Epithelial cell of prostate (primary cell): ENCODE data around the gene OR2V2.
"Not testable (repeated sequence)": the region's sequence is repeated elsewhere in the genome, so short reads cannot be mapped to it uniquely, and the experiment has no call there.

Source experiments
- DNase-seq: peaks from one replicate; pipeline ENCODE4 v3.0.0-alpha.2; 2011; ENCODE audit warnings: low read depth, low spot score
- H3K27ac ChIP-seq: fragments of 450-650 bp; 2 replicates; pipeline ENCODE4 v1.5.1; 2017; ENCODE audit warnings: mild to moderate bottlenecking

Gene OR2V2, protein sequence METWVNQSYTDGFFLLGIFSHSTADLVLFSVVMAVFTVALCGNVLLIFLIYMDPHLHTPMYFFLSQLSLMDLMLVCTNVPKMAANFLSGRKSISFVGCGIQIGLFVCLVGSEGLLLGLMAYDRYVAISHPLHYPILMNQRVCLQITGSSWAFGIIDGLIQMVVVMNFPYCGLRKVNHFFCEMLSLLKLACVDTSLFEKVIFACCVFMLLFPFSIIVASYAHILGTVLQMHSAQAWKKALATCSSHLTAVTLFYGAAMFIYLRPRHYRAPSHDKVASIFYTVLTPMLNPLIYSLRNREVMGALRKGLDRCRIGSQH

DNA sequence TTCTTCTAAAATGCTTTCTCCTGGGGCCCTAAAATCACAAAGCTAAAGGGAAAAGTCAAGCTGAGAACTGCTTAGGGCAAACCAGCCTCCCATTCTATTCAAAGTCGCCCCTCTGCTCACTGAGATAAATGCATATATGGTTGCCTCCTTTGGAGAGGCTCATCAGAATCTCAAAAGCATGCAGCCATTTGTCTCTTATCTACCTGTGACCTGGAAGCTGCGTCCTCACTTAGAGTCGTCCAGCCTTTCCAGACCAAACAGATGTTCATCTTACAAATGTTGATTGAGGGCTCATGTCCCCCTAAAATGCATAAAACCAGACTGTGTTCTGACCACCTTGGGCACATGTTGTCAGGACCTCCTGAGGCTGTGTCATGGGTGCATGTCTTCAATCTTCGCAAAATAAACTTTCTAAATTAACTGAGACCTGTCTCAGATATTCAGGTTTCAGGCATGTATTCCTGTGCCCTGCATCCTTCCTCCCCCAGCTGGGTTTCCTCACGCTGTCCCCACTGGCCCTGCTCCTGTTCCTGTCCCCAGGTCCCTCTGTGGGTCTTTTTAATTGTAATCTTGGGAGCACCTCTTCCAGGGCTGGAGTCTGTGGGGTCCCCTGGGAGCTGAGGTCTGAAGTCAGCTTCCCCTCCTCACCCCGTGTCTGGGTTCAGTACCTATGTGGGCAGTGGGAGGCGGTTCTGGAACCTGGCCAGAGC lies at the start of gene OR2V2:
Gene OR2V2, plus strand, starts transcription at position 660 of the 710 bp plus-strand sequence. CDS start 7,357 bp downstream, outside the sequence.
- DNase-seq, H3K27ac ChIP-seq: not testable (repeated sequence)

DNA sequence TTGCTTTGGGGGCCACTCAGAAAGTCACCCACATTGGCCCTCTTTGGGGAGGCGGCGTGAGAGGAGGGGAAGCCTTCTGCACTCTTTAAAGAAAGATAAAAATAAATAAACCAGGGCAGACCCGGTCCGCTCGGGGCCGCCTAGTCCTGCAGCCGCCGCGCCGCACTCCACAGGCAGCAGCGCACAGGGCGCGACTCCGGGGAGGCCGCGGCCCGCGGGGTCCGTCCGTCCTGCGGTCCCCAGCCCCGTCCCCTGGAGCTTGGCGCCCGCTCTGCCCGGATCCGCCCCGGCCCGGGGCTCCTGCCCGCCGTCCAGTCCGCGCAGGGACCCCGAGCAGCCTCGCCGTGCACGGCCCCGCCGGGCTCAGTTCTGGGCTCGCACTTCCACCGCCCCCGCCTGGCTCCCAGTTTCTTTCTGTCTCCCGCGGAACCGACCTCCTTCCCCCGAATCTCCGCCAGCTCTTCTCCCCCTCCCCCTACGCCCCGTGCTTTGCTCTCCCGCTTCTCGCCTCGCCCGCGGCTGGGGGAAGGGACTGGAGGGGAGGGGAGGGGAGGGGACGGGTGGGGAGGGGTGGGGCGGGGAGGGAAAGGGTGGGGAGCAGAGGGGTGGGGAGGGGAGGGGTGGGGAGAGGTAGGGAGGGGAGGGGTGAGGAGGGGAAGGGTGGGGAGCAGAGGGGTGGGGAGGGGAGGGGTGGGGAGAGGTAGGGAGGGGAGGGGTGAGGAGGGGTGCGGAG lies 49.5 kb upstream of the OR2V2 start:
- not testable (repeated sequence) for DNase-seq, H3K27ac ChIP-seq

DNA sequence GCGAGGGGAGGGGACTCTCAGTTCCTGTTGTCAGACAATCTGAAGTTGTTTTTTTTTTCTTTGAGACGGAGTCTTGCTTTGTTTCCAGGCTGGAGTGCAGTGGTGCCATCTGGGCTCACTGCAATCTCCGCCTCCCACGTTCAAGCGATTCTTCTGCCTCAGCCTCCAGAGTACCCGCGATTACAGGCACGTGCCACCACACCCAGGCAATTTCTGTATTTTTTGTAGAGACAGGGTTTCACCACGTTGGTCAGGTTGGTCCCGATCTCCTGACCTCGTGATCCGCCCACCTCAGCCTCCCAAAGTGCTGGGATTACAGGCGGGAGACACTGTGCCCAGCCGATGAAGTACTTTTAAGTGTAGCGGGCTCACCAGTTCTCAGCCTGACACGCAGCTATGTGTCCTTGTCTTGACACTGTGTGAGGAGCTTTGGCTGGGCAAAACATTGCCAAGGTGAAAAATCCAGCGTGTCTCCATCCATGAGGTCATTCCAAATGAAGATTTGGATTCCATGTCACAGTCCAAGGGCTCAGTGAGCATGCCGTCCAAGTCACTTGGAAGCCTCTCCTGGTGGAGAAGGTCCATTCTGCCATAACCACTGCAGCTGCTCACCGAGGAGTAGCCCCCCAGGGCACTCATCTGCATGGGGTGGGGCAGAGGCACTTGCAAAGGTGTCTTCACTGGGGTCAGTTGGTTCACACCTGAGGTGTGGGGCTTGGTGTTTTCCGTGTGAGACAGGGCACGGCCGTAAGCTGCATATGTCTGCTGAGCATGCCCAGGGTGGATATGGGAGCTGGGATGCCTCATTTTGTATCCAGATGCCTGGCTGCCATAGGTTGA lies 48.4 kb upstream of the OR2V2 start:
- H3K27ac ChIP-seq, result no peak overlapping the region
- no peak for DNase-seq

DNA sequence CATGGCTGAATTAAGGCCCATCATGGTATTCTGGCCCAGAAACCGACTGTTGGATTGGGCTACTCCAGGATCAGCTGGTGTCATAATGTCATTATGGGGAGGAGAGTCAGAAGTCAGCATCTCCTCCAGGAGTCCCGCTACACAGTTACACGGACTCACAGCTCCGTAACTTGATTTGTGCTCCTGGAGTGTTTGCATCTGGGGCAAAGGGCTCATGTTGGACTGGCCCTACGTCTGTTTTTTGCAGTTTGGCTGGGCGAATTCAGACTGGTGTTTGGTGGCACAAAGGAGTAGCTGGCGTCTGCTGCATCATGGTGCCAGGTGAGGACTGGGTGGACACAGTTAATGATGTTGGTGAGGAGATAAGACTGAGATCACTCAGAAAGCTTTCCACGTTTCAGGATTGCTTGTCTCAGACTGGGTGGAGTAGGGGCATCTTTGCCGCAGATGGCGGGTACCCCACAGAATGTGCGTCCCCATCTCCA lies 47.7 kb upstream of the OR2V2 start:
- H3K27ac ChIP-seq, result no peak overlapping the region
- DNase-seq, result no peak

DNA sequence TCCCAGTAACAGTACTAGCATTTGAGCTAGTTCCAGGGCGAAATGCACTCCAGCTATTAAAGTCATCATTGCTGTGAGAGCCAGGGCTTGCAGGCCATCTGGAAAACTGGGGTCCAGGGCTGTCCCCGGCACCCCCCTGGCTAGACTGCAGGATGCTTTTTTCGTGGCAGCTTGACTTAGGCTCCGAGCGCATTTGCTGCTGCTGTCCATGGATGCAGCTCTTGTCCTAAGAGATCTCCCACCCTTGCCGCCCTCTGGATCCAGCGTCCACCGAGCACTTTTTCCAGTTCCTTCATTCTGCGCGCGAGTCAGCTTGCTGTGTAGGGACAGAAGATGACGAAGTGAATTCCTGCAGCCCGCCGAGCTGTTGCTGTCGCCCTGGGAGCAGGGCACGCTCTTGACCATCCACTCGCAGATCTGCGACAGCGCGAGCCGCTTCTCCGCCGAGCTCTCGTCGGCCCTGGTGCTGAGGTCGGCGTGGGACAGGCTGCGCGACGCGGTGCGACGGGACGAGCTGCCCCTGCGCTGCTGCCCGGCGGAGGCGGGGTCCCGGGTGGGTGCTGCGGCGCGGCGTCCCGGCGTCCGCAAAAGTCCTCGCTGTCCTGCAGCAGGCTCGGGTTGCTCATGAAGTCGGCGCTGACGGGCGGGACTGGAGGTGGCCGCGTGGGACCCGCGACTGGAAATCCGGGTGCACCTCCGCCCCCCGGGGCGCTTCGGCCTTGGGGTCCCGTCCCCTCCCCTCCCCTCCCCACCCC lies 47.1 kb upstream of the OR2V2 start:
- no peak for DNase-seq
- H3K27ac ChIP-seq, result no peak overlapping the region

DNA sequence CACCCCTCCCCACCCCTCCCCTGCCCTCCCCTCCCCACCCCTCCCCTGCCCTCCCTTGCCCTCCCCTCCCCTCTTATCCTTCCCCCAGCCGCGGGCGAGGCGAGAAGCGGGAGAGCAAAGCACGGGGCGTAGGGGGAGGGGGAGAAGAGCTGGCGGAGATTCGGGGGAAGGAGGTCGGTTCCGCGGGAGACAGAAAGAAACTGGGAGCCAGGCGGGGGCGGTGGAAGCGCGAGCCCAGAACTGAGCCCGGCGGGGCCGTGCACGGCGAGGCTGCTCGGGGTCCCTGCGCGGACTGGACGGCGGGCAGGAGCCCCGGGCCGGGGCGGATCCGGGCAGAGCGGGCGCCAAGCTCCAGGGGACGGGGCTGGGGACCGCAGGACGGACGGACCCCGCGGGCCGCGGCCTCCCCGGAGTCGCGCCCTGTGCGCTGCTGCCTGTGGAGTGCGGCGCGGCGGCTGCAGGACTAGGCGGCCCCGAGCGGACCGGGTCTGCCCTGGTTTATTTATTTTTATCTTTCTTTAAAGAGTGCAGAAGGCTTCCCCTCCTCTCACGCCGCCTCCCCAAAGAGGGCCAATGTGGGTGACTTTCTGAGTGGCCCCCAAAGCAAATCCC lies 46.2 kb upstream of the OR2V2 start:
- not testable (repeated sequence) for DNase-seq, H3K27ac ChIP-seq

DNA sequence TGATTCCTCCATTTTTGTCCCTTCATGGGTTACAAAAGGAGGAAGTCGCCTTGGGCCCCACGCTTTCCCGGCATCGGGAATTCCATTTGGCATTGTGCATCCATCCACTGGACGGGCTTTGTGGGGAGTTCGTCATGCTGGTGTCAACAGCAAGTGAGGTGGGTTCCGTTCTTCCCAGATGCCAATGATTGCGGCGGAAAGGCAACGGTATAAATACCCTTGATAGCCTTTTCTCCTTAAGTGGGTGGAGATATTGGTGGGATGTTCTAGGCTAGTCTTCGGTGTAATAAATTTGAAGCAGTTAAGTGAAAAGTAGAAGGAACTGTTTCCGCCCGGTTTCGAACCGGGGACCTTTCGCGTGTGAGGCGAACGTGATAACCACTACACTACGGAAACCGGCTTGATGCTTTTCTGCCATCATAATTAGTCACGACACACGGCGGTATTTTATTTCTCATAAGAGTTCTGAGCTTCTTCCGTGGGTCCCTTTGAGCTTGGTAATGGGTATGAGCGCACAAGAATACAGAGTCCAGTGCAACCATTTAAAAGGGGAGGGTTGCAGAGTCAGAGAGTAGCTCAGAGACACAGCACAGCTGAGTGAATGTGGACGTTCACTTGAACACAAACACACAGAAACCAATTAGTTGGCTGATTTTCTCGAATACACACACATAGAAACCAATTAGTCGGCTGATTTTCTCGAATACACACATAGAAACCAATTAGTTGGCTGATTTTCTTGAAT lies 45.3 kb upstream of the OR2V2 start:
- not testable (repeated sequence) for DNase-seq

DNA sequence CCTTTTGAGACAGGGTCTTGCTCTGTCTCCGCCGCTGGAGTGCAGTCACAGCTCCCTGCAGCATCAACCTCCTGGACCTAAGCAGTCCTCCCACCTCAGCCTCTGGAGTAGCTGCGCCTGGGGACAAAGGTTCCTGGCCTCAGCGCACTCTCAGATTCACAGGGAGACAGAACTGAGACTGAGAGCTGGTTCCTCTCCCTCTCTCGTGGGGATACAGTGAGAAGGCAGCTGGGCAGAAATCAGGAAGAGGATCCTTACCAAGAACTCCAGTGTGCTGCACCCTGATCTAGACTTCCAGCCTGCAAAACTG lies 43.2 kb upstream of the OR2V2 start:
- H3K27ac ChIP-seq, DNase-seq: not testable (repeated sequence)

More for the DNA sequence above, 45.3 kb upstream of the OR2V2 start:
- H3K27ac ChIP-seq, result not testable (repeated sequence)

DNA sequence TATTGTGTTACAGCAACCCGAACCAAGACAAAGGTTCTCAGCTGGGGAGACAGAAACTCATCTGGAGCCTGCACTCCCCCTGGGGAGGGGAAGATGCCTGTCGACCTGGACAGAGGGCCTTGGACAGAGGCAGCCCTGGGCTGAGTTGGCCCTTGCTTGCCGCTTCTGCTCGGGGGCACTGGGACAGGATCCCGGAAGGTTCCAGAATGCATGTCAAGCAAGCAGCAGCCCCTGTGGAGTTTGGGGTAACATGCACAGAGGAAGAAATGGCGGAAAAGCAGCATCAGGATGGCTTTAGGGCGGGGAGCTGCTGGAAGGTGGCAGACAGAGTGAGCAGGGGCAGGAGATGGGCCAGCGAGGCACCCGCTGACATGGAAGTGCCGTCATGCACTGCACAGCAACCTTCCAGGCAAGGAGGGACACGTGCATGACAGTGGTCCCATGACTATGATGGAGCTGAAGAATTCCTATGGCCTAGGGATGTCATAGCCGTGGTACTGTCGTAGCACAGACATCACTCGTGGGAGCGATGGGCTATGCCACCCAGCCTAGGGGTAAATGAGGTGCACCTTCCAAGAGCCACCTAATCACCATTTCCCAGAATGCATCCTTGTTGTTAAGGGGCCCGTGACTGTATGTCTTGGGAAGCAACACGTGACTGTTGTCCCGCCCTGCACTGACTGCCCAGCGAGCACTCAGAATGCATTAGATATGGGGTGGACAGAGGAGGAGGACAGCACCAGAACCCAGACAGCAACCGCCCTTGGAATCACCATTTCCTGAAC lies 42.6 kb upstream of the OR2V2 start:
- not testable (repeated sequence) for H3K27ac ChIP-seq, DNase-seq

DNA sequence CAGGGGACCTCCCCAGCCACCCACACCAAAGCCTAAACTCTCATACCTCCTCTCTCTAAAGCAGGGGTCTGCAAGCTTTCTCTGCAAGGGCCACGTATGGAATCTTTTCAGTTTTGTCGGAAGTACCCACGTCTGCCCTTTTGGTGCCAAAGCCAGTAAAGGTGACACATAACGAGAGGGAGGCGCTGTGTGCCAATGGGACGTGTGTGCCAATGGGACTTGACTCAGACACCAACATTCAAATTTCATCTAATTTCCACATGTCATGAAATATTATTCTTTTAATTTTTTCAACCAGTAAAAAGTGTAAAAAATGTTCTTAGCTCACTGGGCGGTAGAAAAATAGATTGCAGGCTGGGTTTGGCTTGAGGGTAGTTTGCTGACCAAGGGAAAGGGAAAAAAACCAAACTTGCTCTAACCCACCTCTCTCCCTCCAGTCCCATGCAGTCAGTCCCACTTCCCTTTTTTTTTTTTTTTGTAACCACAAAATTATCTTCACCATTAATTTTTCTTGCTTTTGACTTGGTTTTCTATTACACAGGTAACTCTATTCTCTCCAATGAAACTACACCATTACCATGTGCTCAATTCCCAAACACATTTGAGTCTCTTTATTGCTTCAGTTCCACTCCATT lies 41.9 kb upstream of the OR2V2 start:
- no peak overlapping the region for H3K27ac ChIP-seq
- no peak for DNase-seq

DNA sequence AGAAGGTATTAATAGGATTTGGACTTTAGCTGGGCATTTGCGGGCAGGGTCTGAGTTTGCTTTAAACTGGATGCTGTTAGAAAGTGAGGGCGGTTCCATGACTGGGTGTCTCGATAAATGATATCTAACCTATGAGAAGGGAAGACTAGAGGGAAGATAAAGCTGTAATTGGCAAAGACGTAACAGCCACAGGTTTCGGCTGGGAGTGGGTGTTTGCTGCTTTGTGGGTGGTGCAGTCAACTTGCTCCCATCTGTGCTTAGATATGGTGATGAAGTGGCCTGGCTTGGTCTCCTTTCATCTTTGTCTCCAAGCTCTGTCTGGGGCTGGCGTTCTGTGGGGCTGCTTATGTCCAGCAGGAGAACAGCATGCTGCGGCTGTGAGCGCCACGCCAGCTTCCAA lies 39.7 kb upstream of the OR2V2 start:
- no peak overlapping the region for H3K27ac ChIP-seq

DNA sequence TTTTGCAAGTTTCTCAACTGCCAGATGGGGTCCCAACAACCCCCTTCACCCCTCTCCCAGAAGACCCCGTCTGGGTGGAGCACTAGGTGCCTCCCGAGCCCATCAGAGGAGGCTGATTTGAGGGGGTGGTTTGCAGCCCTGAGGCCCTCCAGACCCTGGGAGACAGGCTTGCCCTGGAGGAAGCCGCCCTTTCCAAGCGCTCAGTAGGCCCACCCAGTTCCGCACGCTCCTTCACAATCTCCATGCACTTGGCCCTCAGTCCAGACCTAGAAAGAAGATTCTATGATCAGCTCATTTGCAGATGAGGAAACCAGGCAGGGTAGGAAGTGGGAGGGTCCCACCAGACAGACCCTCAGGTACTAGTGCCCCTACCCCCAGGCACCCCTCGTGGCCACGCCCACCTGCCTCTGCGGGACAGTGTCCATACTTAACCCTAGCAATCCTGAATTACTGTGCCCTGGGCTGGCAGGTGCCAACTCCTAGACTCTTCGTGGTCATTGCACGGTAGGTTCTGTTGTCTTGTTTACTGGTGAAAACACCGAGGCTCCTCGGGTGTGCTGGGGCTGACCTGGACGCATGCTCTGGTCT lies 38.7 kb upstream of the OR2V2 start:
- H3K27ac ChIP-seq, result no peak overlapping the region
- DNase-seq, result no peak

More for the DNA sequence above, 39.7 kb upstream of the OR2V2 start:
- no peak for DNase-seq

DNA sequence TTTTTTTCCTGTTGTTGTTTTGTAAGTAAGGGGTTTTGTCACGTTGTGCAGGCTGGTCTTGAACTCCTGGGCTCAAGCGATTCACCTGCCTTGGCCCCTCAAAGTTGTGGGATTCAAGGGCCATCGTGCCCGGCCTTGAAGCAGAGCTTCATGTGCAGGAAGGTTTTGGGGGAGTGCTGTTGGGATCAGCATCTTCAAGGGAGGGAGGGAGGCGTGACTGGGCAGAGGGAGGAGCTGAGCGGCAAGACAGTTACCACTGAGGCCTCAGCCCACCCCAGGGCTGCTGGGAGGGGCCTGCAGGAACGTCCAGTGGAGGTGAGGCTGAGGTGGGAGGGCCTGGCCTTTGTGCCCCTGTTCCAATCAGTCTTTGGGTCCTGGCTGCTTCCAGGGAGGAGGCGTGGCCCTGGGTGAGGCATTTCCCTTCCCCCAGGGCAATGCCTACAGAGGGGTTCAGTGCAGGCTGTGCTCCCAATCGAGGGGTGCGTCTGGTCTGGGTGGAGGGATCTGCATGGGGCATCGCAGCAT lies 37.8 kb upstream of the OR2V2 start:
- no peak for DNase-seq
- no peak overlapping the region for H3K27ac ChIP-seq

DNA sequence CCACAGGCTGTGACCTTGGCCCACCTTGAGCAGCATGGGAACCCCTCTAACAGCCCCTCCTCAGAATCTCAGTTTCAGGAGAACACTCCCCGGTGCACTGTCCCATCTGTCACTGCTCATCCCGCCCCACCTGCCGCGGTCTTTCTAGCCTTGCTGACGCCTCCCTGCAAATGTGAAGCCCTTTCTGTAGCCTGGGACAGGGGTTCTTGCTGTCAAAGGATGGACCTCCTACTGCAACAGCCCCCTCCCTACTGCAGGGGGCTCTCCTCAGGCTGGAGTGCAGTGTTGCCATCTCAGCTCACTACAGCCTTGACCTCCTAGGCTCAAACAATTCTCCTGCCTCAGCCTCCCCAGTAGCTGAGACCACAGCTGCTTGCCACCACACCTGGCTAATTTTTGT lies 36.4 kb upstream of the OR2V2 start:
- DNase-seq, result no peak
- H3K27ac ChIP-seq, result no peak overlapping the region

DNA sequence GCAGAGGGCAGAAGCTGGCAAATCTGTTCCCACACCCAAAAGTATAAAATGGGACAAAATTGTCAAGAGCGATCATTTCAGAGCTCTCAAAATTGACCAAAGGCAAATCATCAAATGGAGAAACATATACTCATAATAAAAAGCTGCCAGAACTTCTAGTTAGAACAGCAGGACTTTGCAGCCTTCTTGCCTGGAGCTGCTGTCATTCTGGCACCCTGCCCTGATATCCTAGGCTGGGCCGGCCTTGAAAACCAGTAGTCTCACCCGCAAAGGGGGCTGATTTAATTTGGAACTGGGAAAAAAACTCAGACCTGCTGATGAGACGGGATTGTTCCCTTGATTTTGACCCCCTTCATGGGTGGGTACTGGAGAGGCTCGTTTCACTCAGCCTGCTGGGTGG lies 34.9 kb upstream of the OR2V2 start:
- no peak for DNase-seq
- H3K27ac ChIP-seq, result no peak overlapping the region

DNA sequence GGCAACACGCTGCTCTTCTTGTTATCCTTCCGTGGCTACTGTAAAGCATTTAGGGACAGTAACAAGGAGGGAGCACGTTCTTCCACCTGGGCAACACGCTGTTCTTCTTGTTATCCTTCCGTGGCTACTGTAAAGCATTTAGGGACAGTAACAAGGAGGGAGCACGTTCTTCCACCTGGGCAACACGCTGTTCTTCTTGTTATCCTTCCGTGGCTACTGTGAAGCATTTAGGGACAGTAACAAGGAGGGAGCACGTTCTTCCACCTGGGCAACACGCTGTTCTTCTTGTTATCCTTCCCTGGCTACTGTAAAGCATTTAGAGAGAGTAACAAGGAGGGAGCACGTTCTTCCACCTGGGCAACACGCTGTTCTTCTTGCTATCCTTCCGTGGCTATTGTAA lies 33.8 kb upstream of the OR2V2 start:
- H3K27ac ChIP-seq, DNase-seq: not testable (repeated sequence)
